HUDEP-2 (cell line): Measurements from ENCODE around the gene HPGDS.
"Not testable (repeated sequence)": the region's sequence is repeated elsewhere in the genome, so short reads cannot be mapped to it uniquely, and the experiment has no call there.

Source experiments
- DNase-seq, 76 experiments: peaks; one replicate each; lab custom pipeline; 2025; ENCODE audit not compliant: unreplicated experiment in 76 of 76; lab: John Stamatoyannopoulos, UW

Gene HPGDS

DNA sequence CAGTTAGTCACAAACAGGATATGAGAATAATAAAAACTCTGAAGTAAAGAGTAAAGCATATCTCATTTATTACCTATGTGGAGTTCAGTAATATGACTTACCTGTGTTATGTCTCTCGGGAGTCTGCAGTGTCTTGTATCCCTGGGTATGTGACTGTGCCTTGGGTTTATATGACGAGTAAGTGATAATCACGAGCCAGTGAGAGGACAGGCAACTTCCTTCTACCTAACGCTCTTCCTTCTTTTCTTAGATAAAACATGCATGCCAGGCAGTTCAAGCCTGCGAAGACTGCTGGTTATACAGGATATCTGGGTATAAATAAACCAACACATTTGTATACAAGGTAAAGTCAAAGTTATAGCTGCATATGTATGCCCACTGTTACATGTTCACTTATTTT lies at the start of gene HPGDS:
HPGDS (minus strand) TSS at position 143 of the 400 bp plus-strand sequence. CDS start 8,207 bp downstream, outside the sequence.
- DNase-seq, result peak in 6 of 76 experiments; percentile 4 to 38 (median 12)

DNA sequence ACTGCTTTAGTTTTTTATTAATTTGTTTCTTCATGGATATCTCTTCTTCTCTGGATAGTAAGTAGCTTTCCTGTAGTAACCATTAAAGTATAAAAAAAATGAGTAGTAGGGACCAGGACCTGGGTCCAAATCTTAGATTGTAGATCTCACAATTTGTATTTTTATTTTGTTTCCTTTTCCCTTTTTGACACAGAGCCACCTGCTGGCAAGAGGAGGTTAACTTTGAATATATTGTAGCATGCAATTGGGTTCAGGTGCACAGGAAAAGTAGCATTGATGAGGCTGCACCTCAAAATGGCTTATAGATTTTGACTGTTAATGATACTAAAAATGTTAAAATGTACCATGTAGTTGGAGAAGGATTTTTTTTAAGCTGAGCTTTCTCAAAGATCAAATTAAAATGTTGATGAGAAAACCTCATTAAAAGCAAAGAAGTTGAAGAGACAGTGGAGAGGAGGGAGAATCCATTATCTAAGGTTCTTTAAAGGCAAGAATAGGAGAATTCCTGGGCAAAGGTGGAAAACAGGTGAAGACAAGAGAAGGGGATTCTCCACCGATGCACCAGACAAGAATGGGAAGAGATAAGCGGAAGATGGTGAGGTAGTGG lies 48.3 kb upstream of the HPGDS start:
- peak in 17 of 76 experiments; percentile 3 to 32 (median 11) for DNase-seq

DNA sequence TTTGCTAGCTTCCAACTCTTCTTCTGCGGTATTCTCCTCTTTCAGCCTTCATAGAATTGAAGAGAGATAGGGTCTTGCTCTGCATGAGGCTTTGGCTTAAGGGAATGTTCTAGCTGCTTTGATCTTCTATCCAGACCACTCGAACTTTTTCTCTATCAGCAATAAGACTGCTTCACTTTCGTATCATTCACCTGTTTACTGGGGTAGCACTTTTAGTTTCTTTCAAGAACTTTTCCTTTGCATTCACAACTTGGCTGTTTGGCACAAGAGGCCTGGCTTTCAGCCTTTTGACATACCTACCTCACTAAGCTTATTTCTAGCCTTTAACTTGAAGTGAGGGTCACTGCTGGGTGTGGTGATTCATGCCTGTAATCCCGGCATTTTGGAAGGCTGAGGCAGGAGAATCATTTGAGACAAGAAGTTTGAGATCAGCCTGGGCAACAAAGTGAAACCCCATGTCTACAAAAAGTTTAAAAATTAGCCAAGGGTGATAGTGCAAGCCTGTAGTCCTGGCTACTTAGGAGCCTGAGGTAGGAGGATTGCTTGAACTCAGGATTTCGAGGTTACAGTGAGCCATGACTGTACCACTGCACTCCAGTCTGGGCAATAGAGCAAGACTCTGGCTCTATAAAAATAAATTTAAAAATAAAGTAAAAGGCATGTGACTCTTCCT lies 47.1 kb upstream of the HPGDS start:
- DNase-seq, result no peak

DNA sequence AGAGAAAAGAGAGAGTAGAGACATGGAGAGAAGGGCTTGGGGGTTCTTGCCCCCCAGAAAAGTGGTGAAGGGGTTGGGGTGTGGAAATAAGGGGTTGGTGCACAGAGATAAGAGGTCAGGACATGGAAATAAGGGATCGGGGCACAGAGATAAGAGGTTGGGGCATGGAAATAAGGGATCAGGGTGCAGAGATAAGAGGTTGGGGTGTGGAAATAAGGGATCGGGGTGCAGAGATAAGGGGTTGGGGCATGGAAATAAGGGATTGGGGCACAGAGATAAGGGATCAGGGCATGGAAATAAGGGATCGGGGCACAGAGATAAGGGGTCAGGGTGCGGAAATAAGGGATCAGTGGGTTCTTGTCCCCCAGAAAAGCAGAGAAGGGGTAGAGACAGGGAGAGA lies 45.3 kb upstream of the HPGDS start:
- not testable (repeated sequence) for DNase-seq

DNA sequence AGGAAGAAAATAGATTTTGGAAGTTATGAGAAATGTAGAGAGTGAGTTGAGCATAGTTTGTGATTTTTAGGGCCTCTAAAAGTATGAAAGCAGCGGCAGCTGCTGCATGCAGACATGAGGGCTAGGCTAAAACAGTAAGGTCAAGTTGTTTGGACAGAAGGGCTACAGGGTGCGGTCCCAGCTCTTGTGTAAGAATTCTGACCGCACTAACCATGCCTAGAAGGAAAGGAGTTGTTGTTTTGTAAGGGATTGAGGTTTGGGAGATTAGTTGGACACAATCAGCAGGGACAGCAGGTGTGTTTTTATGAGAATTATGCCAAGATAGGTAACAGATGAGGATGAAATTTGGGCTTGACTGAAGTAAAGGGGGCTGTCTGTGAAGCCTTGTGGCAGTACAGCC lies 42.8 kb upstream of the HPGDS start:
- not testable (repeated sequence) for DNase-seq

DNA sequence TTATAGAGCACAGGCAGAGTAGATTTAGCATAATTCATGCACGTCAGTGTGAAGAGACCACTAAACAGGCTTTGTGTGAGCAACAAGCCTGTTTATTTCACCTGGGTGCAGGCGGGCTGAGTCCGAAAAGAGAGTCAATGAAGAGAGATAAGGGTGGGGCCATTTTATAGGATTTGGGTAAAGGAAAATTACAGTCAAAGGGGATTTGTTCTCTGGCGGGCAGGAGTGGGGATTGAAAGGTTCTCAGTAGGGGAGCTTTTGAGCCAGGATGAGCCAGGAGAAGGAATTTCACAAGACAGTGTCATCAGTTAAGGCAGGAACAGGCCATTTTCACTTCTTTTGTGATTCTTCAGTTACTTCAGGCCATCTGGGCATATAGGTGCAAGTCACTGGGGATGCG lies 40.3 kb upstream of the HPGDS start:
- not testable (repeated sequence) for DNase-seq

DNA sequence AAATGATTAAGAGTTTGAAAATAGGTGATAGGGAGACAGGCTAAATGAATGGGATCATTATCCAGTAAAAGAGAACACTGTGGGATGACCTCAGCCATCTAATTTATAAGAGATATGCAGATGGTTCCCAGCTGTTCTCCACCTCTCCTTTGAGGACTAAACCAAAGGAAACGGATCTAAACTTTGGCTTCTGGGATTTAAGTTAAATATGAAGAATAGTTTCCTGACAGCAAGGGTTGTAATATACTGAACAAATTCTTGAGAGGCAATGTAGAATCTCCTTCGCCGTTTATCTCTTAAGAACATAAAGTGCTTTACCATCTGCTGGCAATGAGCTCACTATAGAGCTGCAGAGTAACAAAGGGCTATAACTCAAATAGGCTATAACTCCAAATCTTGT lies 35.4 kb upstream of the HPGDS start:
- DNase-seq, result no peak

DNA sequence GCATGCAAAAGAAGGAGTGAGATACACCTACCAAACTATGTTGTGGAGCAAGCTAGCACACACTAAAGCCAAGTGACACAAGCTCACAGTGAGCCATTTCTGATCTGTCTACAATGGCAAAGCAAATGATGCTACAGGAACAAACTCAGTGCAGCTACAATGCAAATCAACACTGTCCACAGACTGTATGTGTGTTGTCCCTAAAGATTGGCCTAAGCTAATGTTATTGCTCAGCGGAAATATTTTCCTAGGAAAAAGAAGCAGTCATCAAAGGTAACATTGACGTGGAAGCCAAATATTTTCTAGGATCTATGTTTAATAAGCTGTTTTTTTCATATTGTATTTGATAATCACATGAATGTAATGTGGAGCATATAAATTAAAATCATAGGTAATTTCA lies 34.7 kb upstream of the HPGDS start:
- no peak for DNase-seq

DNA sequence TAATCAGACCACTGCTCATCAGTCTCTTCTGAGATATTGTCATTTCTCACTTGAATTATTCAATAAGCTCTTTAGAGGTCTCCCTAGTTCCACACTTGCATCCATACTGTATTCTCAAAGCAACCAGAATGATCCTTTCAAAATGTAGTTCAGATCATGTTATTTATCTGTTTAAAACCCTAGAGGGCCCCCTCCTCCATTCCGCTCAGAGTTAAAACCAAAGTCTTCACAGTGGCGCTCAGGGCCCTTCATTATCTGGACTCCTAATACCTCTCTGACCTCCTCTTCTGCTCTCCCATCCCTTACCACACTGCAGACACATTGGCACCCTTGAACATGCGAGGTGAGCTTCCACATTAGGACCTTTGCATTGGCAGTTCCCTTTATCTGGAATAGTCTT lies 32.7 kb upstream of the HPGDS start:
- no peak for DNase-seq

DNA sequence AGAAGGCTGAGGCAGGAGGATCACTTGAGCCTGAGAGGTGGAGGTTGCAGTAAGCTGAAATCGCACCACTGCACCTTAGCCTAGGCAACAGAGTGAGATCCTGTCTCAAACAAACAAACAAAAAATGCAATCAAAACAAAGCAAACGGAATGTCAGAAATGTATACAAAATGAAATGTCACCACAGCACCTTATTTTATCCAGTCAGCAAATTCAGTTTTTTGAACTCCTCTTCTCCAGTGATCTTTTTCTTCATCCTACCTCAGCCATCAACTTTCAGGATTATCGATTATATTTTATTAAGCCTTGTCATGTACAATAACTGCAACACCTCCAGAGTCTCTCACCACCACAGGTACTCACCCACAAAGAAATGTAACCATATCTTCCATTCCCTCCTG lies 31.1 kb upstream of the HPGDS start:
- no peak for DNase-seq

DNA sequence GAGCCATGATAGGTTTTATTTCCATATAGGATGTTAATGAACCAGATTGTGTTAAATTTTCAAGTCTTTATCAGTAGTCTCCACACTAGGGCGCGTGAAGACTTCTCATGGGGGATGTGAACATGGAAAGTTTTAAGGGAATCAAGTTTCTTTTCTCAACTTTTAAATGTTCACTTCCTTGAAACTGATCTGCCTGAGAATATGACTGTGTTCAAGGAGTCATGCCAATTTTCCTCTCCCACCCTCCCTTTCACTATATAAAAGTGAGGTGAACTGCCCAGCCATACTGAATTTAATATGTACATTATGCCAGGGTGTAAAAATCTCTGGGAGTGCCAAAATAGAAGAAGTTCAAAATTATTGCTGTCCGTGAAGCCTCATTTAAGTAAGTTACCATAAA lies 30.4 kb upstream of the HPGDS start:
- no peak for DNase-seq

DNA sequence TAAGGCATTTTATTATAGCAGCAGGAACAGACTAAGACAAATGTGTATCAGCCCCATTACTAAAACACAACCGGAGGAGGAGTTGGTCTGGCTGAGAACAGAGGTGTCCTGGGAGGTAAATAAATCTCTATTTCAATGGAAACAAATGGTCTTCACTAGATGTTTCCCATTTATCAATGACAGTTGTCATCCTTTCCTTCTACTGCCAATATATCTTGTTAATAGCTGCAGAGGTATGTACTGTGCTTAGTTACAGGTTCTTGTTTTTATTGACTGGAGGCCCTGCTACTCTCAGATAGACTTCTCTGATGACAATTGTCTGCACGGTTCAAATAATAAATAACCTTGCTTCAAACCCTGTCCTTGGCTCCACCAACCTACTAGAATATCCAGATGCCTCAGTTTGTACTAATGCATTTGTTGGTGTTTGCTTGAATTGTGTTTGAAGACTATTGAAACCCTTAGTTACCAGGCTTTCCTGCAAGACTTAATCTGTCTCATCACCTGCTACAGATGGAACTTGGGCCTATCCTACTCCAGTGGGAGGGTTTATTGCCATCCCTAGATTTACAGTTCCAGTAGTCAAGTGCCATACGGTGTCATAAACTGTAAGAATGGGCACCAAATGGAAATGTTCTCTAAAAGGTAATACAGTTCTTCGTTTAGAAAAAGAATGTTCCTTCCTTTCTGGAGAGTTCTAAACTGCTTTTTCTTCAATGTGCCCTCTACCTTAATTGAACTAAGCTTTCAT lies 29.8 kb upstream of the HPGDS start:
- no peak for DNase-seq

DNA sequence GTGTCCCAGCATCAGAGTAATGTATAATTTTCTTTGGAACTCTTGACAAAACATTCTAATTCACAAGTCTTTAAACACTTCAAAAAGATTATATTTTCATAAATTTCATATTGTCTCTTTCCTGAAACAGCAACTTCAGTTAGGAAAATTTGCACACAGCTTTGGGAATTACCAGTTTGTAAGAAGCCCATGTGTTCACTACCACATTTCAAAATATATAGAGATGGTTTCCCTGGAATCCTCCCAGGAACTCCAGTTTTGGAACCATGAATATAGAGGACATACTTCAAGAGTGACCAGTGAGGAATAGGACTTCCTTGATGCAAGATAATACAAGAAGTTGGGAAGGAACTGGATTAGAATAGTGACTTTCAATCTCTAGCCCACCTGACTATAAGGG lies 28.7 kb upstream of the HPGDS start:
- DNase-seq, result no peak

DNA sequence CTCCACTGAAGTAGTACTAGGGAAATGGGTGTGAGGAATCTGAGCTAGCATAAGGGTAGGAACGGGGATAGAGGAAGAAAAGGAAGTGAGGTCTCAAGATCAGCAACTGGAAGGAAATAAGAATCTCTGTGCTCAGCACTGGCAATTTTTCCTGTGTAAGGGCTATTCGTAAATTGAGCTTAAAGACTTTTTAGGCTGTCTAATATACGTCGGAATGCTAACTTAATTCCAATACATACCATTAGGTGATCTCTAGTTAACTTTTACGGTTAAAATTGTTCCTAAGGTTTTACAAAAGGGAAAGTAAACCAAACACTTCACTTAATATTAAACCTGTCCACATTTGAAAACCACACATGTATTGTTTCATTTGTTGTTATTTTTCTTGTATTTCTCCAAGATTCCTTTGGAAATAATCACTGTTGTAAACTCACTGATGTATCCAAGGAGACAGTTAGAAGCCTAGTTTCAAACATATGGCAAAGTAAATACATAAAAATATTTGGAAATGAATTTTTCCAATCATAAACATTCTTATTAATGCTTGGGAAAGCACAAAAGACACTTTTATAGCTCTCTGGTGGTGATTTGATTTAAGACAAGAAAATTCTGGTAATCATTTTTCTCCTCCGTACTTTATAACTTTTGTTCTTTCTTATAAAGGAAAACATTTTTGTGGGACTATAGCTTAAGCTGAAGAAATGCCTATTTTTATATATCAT lies 28.1 kb upstream of the HPGDS start:
- DNase-seq, result no peak

DNA sequence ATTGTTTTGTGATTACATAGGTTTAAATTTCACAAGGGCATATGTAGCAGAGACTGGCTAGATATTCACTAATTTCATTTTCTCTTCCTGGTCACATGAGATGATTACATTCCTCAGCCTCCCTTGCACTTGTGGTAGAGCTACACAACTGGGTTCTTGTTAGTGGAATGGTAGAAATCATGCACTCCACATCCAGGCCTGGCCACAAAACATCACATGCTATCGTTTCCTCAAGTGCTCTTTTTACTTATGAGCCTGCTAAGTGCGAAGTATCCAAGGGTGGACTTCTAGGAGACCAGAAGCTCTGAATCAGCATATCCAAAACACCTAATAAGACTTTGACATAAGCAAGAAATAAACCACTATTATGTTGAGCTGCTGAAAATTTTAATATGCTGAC lies 26.4 kb upstream of the HPGDS start:
- DNase-seq, result no peak

DNA sequence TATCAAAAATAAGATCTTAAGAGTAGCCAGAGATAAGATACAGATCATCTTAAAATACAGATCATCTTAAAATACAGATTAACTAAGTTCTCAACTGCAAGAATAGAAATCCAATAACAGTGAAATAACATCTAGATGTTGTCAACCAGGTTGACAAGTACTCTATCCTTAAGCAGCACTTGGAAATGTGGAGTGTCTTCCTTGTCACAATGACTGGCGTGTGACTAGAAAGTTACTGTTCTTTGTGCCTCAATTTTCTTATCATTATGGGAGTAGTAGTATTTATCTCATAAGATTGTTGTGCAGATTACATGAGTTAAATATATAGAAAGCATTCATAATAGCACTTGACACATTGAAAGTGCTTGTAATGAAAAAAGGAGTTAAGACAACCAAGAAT lies 25.8 kb upstream of the HPGDS start:
- DNase-seq, result no peak

DNA sequence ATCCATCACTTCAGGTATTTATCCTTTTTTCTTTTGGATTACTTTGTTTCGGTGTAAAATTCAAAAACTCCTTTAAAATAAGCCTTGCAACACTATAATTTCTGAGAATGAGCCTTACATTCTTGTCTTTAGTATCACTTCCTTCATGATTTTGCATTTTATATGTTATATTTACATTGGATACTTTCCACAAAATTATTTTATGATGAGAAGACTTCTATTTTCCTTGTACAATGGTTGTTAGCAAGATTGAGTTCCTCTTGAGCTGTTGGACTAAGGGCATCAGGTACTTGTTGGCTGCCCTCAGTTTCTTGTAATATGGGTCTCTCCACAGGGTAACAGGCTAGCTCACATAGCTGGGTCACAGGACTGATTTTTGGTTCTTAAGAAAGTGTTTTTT lies 22.7 kb upstream of the HPGDS start:
- DNase-seq, result no peak

DNA sequence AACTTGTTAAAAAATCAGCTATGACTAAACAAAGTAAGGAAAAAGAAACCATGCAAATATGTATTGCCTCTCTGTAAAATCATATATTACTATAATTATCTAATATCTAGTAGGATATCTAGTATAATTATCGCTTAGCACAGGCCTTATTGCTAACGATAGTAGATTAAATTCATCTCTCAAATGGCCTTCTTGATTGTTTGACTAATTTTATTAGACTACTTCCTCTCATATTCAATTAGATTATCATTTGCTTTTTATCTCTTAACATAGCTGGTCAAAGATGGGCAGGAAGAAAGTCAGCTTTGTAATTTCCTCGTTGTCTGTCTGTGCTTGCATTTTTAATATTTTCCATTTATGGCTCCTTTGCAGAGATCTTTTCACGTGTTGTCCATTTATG lies 21.9 kb upstream of the HPGDS start:
- no peak for DNase-seq

DNA sequence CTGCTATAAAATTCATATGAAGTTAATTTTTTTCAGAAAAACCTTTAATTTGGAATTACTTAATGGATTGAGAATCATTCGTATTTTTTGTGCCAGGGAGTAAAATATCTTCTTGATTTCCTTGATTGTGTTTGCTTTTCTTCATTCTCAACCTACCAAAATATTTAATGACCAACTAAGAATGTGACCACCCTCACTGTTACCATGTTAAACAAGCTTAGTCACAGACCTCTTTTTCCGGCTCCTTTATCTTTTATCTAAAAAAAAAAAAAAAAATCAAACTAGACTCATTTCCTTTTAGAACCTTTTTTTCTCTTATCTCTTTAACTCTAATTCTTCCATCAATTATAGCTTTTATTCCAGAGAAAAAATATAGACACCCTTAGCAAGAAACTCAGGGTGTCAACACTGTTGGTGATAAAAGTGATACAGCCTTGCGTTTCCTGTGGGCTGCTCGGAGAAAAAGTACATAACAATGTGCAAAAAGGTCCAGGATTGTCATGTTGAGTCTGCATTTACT lies 20.6 kb upstream of the HPGDS start:
- DNase-seq, result no peak

DNA sequence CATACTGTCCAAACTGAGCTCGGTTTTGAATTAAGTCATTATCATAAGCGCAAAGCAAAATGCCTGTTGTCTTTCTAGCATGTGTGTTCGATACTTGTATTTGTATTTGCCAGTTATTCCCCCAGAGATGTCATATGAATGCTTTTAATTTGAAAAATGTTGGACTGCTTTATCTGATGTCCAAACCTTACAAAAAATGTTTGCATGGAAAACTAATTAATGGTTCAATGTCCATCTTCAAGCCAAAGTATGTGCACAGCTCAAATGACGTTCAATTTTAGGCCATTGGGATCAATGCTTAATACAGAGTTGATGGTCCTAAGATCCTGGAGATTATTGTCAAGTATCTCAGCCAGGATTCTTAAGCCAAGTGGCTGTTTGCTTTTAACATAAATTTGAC lies 17.2 kb upstream of the HPGDS start:
- no peak for DNase-seq

DNA sequence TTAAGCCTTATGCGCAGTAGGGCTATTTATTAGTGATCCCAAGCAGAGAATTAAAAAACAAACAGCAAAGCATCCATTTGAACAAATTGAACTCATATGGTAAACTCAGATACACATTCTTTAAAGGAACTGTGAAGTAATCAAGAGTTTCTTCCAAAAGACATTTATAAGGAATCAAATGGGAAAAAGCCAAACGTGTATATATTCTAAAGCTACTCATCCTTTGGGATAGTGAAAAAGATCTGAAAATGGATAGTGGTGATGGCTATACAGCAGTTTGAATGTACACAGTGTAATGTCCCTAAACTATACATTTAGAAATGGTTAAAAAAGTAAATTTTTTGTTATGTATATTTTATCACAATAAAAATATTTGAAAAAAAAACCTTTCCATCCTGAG lies 16.6 kb upstream of the HPGDS start:
- no peak for DNase-seq
